ENCODE results near the gene CDKAL1.
"Not testable (repeated sequence)": the region's sequence is repeated elsewhere in the genome, so short reads cannot be mapped to it uniquely, and the experiment has no call there.

CDKAL1 gene

GRCh38 chr6:20534295-20535262, at the start of gene CDKAL1:
Gene CDKAL1, plus strand, starts transcription at chr6:20534457. Its CDS starts 11,894 bp downstream, at chr6:20546351.
- peak; percentile 87 for DNase-seq (ENCODE audit: low read depth, low spot score)

- no peak for DNase-seq (ENCODE audit: low read depth, low spot score)
Measured at GRCh38 chr6:20486641-20487040, 47.6 kb upstream of the CDKAL1 start.

- DNase-seq (ENCODE audit: low read depth, low spot score) = no peak
Measured at GRCh38 chr6:20487669-20488375, 46.4 kb upstream of the CDKAL1 start.

GRCh38 chr6:20490591-20490990, 43.7 kb upstream of the CDKAL1 start:
- no peak for DNase-seq (ENCODE audit: low read depth, low spot score)

- no peak for DNase-seq (ENCODE audit: low read depth, low spot score)
Measured at GRCh38 chr6:20492099-20492498, 42.2 kb upstream of the CDKAL1 start.

- DNase-seq (ENCODE audit: low read depth, low spot score) = no peak
Measured at GRCh38 chr6:20497216-20498040, 36.8 kb upstream of the CDKAL1 start.

GRCh38 chr6:20498041-20498385, 36.2 kb upstream of the CDKAL1 start:
- DNase-seq (ENCODE audit: low read depth, low spot score) = no peak

GRCh38 chr6:20509212-20509611, 25.0 kb upstream of the CDKAL1 start:
- DNase-seq (ENCODE audit: low read depth, low spot score) = no peak

GRCh38 chr6:20511852-20512251, 22.4 kb upstream of the CDKAL1 start:
- DNase-seq (ENCODE audit: low read depth, low spot score) = no peak

GRCh38 chr6:20525208-20525607, 9.0 kb upstream of the CDKAL1 start:
- DNase-seq (ENCODE audit: low read depth, low spot score) = not testable (repeated sequence)

- DNase-seq (ENCODE audit: low read depth, low spot score) = not testable (repeated sequence)
Measured at GRCh38 chr6:20529086-20529448, 5.2 kb upstream of the CDKAL1 start.

- no peak for DNase-seq (ENCODE audit: low read depth, low spot score)
Measured at GRCh38 chr6:20532881-20533280, 1.4 kb upstream of the CDKAL1 start.

GRCh38 chr6:20533746-20534294, 437 bp upstream of the CDKAL1 start:
- no peak for DNase-seq (ENCODE audit: low read depth, low spot score)

- DNase-seq (ENCODE audit: low read depth, low spot score) = no peak
Measured at GRCh38 chr6:20538131-20538662, 3.9 kb downstream of the CDKAL1 start.

GRCh38 chr6:20538907-20539306, 4.7 kb downstream of the CDKAL1 start:
- no peak for DNase-seq (ENCODE audit: low read depth, low spot score)

GRCh38 chr6:20539387-20539786, 5.1 kb downstream of the CDKAL1 start:
- DNase-seq (ENCODE audit: low read depth, low spot score) = no peak

GRCh38 chr6:20540683-20541082, 6.4 kb downstream of the CDKAL1 start:
- DNase-seq (ENCODE audit: low read depth, low spot score) = no peak

GRCh38 chr6:20541382-20541781, 7.1 kb downstream of the CDKAL1 start:
- DNase-seq (ENCODE audit: low read depth, low spot score) = no peak

- no peak for DNase-seq (ENCODE audit: low read depth, low spot score)
Measured at GRCh38 chr6:20542927-20543602, 8.8 kb downstream of the CDKAL1 start.

GRCh38 chr6:20548264-20548663, 14.0 kb downstream of the CDKAL1 start:
- no peak for DNase-seq (ENCODE audit: low read depth, low spot score)

- DNase-seq (ENCODE audit: low read depth, low spot score) = not testable (repeated sequence)
Measured at GRCh38 chr6:20549398-20549797, 15.1 kb downstream of the CDKAL1 start.
